K562 (cell line): Measurements from ENCODE around the gene GRAMD2B. TPM values are rescaled to one million over a fixed set of nuclear protein-coding genes. Genes with fewer than 3 reads are reported as not detected.

Experiments used
- ATAC-seq: fragments of 200-7000 bp; cut with Tn5 transposase; 3 replicates; pipeline ENCODE4 v1.9.1; 2020; ENCODE audit warnings: moderate library complexity
- BruUV-seq: library from RNA; stranded (reverse); fragments of 400-500 nt; replicated peaks from 2 replicates; lab custom pipeline; 2021; lab: Mats Ljungman, UMichigan
- CTCF ChIA-PET: fragments of 300-600 bp; formaldehyde crosslinking; extraction: SDS; loops from one replicate; lab custom pipeline; 2021; ENCODE audit warnings: low intra/inter-chr PET ratio; lab: Yijun Ruan, JAX
- POLR2A ChIA-PET: fragments of 300-600, 350-650 bp; sonication (Branson Sonifier 250); formaldehyde crosslinking; extraction: SDS; loops from one replicate; lab custom pipeline; 2021; ENCODE audit warnings: antibody characterized with exemption, inconsistent platforms; lab: Yijun Ruan, JAX
- DNase-seq, 4 experiments: peaks; one replicate each; pipeline versions ENCODE4 v3.0.0 to v3.0.0-alpha.2; 2011 to 2018; ENCODE audit warnings: low spot score in 3 of 4, mixed read lengths in 3 of 4; ENCODE audit errors: extremely low read depth in 1 of 4
- FAIRE-seq: peaks from 2 replicates; lab custom pipeline; 2011; peaks lifted over from hg19 to GRCh38; lab: Jason Lieb, UNC
- H2AFZ ChIP-seq: 2 replicates; pipeline ENCODE4 v1.6.0; 2011; ENCODE audit warnings: low read depth, low read length, control low read depth, inconsistent platforms
- H3K27ac ChIP-seq: fragments of 200-600 bp; 3 replicates; pipeline ENCODE4 v1.8.0; 2011; ENCODE audit warnings: low read depth, mild to moderate bottlenecking, control low read depth, inconsistent platforms, low read length, moderate library complexity, mixed read lengths; ENCODE audit errors: extremely low read depth
- H3K27me3 ChIP-seq, 2 experiments: fragments of 300-600 bp in 1 of 2; 2 replicates in 1 of 2; 3 replicates in 1 of 2; pipeline versions ENCODE4 v1.6.0 to v1.8.0; 2011; ENCODE audit warnings: inconsistent platforms in 2 of 2, low read length in 2 of 2, mild to moderate bottlenecking in 1 of 2, mixed read lengths in 1 of 2, moderate library complexity in 1 of 2; ENCODE audit not compliant: control insufficient read depth in 2 of 2, insufficient read depth in 2 of 2
- H3K36me3 ChIP-seq: fragments of 300-600 bp; 3 replicates; pipeline ENCODE4 v1.8.0; 2011; ENCODE audit warnings: mild to moderate bottlenecking, low read length, inconsistent platforms; ENCODE audit not compliant: control insufficient read depth, insufficient read depth
- H3K4me1 ChIP-seq, 2 experiments: fragments of 200-600 bp in 1 of 2; replicated peaks in 1 of 2; 2 replicates in 1 of 2; 3 replicates in 1 of 2; pipeline versions ENCODE4 v1.5.1 to v1.8.0; 2011; ENCODE audit warnings: inconsistent platforms in 2 of 2, low read length in 2 of 2, mild to moderate bottlenecking in 1 of 2, mixed read lengths in 1 of 2, moderate library complexity in 1 of 2; ENCODE audit not compliant: control insufficient read depth in 2 of 2, insufficient read depth in 2 of 2
- H3K4me2 ChIP-seq: 2 replicates; pipeline ENCODE4 v1.6.1; 2011; ENCODE audit warnings: low read length, control low read depth, inconsistent platforms, mixed read lengths; ENCODE audit not compliant: insufficient read depth
- H3K4me3 ChIP-seq: fragments of 200-600 bp; sonication (generic), shearing (Covaris generic); 2 replicates; pipeline ENCODE4 v1.5.1; 2016; ENCODE audit warnings: control low read depth, inconsistent platforms
- H3K79me2 ChIP-seq: fragments of 200-600 bp; 3 replicates; pipeline ENCODE4 v1.8.0; 2011; ENCODE audit warnings: low read length, inconsistent platforms; ENCODE audit not compliant: control insufficient read depth, insufficient read depth
- H3K9ac ChIP-seq, 2 experiments: 2 replicates each; pipeline versions ENCODE4 v1.6.0 to v1.6.1; 2011; ENCODE audit warnings: low read depth in 2 of 2, low read length in 2 of 2, control low read depth in 1 of 2, inconsistent platforms in 1 of 2, mild to moderate bottlenecking in 1 of 2, mixed read lengths in 1 of 2; ENCODE audit not compliant: insufficient read depth in 1 of 2
- H3K9me1 ChIP-seq: one replicate; pipeline ENCODE4 v1.6.0; 2011; ENCODE audit warnings: inconsistent platforms, mild to moderate bottlenecking, low read length, moderate library complexity; ENCODE audit not compliant: control insufficient read depth, insufficient read depth
- H3K9me3 ChIP-seq: replicated peaks from 2 replicates; pipeline ENCODE4 v1.5.1; 2011; ENCODE audit warnings: low read depth, low read length, inconsistent platforms; ENCODE audit not compliant: control insufficient read depth, insufficient read depth
- H4K20me1 ChIP-seq: replicated peaks from 2 replicates; pipeline ENCODE4 v1.6.1; 2011; ENCODE audit warnings: low read length, inconsistent platforms, mixed read lengths; ENCODE audit not compliant: control insufficient read depth, insufficient read depth
- GABPB2 ChIP-seq: fragments of 250-450 bp; sonication (Bioruptor Pico); conservative IDR thresholded peaks from 2 replicates; pipeline ENCODE4 v1.5.1; 2021; ENCODE audit warnings: mild to moderate bottlenecking
- NRF1 ChIP-seq, 2 experiments: fragments of 450-650 bp; IDR thresholded peaks in 1 of 2; conservative IDR thresholded peaks in 1 of 2; 2 replicates each; pipeline ENCODE4 v1.6.1; 2014; ENCODE audit warnings: mild to moderate bottlenecking in 2 of 2
- RFX1 ChIP-seq: fragments of 450-650 bp; IDR thresholded peaks from 2 replicates; pipeline ENCODE4 v1.6.1; 2016; ENCODE audit warnings: mild to moderate bottlenecking, moderate library complexity
- SMARCC2 ChIP-seq: fragments of 450-650 bp; IDR thresholded peaks from 2 replicates; pipeline ENCODE4 v1.6.1; 2017; ENCODE audit warnings: antibody characterized with exemption, moderate library complexity, mild to moderate bottlenecking, low read depth
- TBL1XR1 ChIP-seq, 2 experiments: IDR thresholded peaks; 2 replicates each; pipeline ENCODE4 v1.6.1; 2012; ENCODE audit warnings: improper control_type of control experiment in 2 of 2, low read length in 2 of 2, mild to moderate bottlenecking in 1 of 2
- ZNF668 ChIP-seq: fragments of 250-450 bp; sonication (Bioruptor Pico); IDR thresholded peaks from 2 replicates; pipeline ENCODE4 v1.8.0; 2022; ENCODE audit warnings: mild to moderate bottlenecking, inconsistent platforms
- WGBS: fragments of 100-300 bp; shearing (Covaris generic); methylation state at CpG from one replicate; pipeline ENCODE4 v1.1.6; 2016; ENCODE audit warnings: low coverage, mixed read lengths; ENCODE audit not compliant: insufficient coverage; ENCODE audit errors: missing lambda C conversion rate; 5-methylcytosine and 5-hydroxymethylcytosine counted together
- in situ Hi-C: fragments of 300-500 bp; cut with MboI; formaldehyde crosslinking; loops from 4 replicates; pipeline ENCODE4 v1.15.0; 2018; ENCODE audit warnings: inconsistent platforms, mixed read lengths
- intact Hi-C: fragments of 100-400 bp; cut with micrococcal nuclease; formaldehyde crosslinking; loops from 2 replicates; pipeline ENCODE4 v1.14.2; 2022
- polyA plus RNA-seq, 8 experiments: library from polyadenylated mRNA; depleted of rRNA in 4 of 8; stranded (reverse) in 5 of 8; unstranded in 3 of 8; fragments of >200 nt; fragmentation: Nextera tagmentation in 2 of 8; fragmentation: Illumina TruSeq in 1 of 8; extraction: Ambion mirVana in 2 of 8; extraction: Trizol in 1 of 8; gene quantifications; 2 replicates each; pipeline versions ENCODE4 v1.2.1 to v1.2.3, GENCODE V29; 2011 to 2014; ENCODE audit warnings: inconsistent platforms in 1 of 8, missing spikeins in 1 of 8
- total RNA-seq, 7 experiments: library from RNA; depleted of rRNA in 6 of 7; stranded (reverse); fragments of >200 nt in 6 of 7; fragmentation: Illumina TruSeq in 2 of 7; extraction: Trizol in 2 of 7; gene quantifications; 2 replicates each; pipeline versions ENCODE4 v1.2.1 to v1.2.3, GENCODE V29; 2011 to 2021; ENCODE audit warnings: low replicate concordance in 1 of 7
- TF ChIP-seq, protein P1 (sequence below): fragments of 450-650 bp; formaldehyde crosslinking; IDR thresholded peaks from 2 replicates; pipeline ENCODE4 v1.4.0; 2020; ENCODE audit warnings: mild to moderate bottlenecking, moderate library complexity
- TF ChIP-seq, protein P2 (sequence below): fragments of 450-650 bp; IDR thresholded peaks from 2 replicates; pipeline ENCODE4 v1.6.1; 2016
- TF ChIP-seq, protein P3 (sequence below): sonication (generic); formaldehyde crosslinking; IDR thresholded peaks from 2 replicates; pipeline ENCODE4 v1.8.1; 2023; ENCODE audit warnings: mild to moderate bottlenecking, missing genetic modification reagents
- TF ChIP-seq, protein P4 (sequence below): fragments of 250-450 bp; sonication (Bioruptor Pico); IDR thresholded peaks from 2 replicates; pipeline ENCODE4 v1.4.0; 2020

GRAMD2B gene
- total and polyA plus RNA-seq, 9 of the 15 experiments (the other 6 are each of a cell fraction or from before 2014, with no cell fraction given): 0.32 to 4.2 (median 1.4) TPM

DNA sequence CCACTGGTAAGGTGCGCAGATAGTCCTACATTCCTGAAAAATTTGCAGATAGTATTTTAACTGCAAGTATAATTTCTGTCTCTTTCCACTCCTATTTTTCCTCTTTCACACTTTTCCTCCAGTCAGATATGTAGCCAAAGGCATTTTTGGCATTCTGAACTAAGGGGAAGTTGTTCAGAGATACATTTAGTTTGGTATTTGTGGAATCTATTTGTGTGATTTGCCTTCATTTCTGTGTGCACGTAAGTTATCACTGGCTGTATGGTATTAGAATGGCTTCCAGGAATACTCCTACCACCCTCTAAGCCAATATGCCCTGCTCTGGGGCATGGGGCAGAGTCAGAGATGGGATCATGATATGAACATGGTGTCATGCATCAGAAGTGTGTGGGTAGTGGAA, 45.8 kb upstream of the GRAMD2B start:
- Histone ChIP-seq H3K9me1 (no peaks in the 10 kb centered on the region), H3K79me2 (no peaks in the 10 kb centered on the region), H4K20me1 (no peaks in the 10 kb centered on the region), H3K9me3 (no peaks in the 10 kb centered on the region), H3K27me3 (no peaks in the 10 kb centered on the region; a peak in 1 of 5 replicates), H3K4me2 (no peak overlapping the region), H3K27ac (no peak overlapping the region), H3K9ac (no peak overlapping the region), H3K4me3 (no peak overlapping the region), H2AFZ (no peak overlapping the region), H3K36me3 (no peaks in the 10 kb centered on the region), H3K4me1 (no peaks in the 10 kb centered on the region; a peak in 1 of 5 replicates)
- ATAC-seq (no peak), DNase-seq (no peak), FAIRE-seq (no peak)
- CTCF ChIA-PET: no interaction called here
- no TSS peak for BruUV-seq
- intact Hi-C loops (no loop called here), in situ Hi-C loops (no loop called here)
- WGBS: 6% methylated on average over 2 of the region's 2 CpGs
- POLR2A ChIA-PET: interaction anchor here (0.7 to 1.0 kb wide), 2 partner anchors 26 to 155 kb away, joined by 3 read pairs; no protein-coding TSS in a partner anchor
- TF ChIP-seq, protein P1, sequence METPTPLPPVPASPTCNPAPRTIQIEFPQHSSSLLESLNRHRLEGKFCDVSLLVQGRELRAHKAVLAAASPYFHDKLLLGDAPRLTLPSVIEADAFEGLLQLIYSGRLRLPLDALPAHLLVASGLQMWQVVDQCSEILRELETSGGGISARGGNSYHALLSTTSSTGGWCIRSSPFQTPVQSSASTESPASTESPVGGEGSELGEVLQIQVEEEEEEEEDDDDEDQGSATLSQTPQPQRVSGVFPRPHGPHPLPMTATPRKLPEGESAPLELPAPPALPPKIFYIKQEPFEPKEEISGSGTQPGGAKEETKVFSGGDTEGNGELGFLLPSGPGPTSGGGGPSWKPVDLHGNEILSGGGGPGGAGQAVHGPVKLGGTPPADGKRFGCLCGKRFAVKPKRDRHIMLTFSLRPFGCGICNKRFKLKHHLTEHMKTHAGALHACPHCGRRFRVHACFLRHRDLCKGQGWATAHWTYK: no peak
- TF ChIP-seq, protein P2, sequence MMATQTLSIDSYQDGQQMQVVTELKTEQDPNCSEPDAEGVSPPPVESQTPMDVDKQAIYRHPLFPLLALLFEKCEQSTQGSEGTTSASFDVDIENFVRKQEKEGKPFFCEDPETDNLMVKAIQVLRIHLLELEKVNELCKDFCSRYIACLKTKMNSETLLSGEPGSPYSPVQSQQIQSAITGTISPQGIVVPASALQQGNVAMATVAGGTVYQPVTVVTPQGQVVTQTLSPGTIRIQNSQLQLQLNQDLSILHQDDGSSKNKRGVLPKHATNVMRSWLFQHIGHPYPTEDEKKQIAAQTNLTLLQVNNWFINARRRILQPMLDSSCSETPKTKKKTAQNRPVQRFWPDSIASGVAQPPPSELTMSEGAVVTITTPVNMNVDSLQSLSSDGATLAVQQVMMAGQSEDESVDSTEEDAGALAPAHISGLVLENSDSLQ: no peak
- no peak for TF ChIP-seq SMARCC2
- TF ChIP-seq TBL1XR1 (IDR thresholded peaks at IDR 0.05; ENCODE audit: low read length in 2 of 2): no peak
- TF ChIP-seq, protein P3, sequence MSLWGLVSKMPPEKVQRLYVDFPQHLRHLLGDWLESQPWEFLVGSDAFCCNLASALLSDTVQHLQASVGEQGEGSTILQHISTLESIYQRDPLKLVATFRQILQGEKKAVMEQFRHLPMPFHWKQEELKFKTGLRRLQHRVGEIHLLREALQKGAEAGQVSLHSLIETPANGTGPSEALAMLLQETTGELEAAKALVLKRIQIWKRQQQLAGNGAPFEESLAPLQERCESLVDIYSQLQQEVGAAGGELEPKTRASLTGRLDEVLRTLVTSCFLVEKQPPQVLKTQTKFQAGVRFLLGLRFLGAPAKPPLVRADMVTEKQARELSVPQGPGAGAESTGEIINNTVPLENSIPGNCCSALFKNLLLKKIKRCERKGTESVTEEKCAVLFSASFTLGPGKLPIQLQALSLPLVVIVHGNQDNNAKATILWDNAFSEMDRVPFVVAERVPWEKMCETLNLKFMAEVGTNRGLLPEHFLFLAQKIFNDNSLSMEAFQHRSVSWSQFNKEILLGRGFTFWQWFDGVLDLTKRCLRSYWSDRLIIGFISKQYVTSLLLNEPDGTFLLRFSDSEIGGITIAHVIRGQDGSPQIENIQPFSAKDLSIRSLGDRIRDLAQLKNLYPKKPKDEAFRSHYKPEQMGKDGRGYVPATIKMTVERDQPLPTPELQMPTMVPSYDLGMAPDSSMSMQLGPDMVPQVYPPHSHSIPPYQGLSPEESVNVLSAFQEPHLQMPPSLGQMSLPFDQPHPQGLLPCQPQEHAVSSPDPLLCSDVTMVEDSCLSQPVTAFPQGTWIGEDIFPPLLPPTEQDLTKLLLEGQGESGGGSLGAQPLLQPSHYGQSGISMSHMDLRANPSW (CRISPR knock-in tag): no peak
- TF ChIP-seq, protein P4, sequence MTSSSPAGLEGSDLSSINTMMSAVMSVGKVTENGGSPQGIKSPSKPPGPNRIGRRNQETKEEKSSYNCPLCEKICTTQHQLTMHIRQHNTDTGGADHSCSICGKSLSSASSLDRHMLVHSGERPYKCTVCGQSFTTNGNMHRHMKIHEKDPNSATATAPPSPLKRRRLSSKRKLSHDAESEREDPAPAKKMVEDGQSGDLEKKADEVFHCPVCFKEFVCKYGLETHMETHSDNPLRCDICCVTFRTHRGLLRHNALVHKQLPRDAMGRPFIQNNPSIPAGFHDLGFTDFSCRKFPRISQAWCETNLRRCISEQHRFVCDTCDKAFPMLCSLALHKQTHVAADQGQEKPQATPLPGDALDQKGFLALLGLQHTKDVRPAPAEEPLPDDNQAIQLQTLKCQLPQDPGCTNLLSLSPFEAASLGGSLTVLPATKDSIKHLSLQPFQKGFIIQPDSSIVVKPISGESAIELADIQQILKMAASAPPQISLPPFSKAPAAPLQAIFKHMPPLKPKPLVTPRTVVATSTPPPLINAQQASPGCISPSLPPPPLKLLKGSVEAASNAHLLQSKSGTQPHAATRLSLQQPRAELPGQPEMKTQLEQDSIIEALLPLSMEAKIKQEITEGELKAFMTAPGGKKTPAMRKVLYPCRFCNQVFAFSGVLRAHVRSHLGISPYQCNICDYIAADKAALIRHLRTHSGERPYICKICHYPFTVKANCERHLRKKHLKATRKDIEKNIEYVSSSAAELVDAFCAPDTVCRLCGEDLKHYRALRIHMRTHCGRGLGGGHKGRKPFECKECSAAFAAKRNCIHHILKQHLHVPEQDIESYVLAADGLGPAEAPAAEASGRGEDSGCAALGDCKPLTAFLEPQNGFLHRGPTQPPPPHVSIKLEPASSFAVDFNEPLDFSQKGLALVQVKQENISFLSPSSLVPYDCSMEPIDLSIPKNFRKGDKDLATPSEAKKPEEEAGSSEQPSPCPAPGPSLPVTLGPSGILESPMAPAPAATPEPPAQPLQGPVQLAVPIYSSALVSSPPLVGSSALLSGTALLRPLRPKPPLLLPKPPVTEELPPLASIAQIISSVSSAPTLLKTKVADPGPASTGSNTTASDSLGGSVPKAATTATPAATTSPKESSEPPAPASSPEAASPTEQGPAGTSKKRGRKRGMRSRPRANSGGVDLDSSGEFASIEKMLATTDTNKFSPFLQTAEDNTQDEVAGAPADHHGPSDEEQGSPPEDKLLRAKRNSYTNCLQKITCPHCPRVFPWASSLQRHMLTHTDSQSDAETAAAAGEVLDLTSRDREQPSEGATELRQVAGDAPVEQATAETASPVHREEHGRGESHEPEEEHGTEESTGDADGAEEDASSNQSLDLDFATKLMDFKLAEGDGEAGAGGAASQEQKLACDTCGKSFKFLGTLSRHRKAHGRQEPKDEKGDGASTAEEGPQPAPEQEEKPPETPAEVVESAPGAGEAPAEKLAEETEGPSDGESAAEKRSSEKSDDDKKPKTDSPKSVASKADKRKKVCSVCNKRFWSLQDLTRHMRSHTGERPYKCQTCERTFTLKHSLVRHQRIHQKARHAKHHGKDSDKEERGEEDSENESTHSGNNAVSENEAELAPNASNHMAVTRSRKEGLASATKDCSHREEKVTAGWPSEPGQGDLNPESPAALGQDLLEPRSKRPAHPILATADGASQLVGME: no peak
- TF ChIP-seq NRF1 (conservative IDR thresholded peaks at IDR 0.05 in 1 of 2, IDR thresholded peaks at IDR 0.05 in 1 of 2): no peak
- no peak for TF ChIP-seq GABPB2
- TF ChIP-seq RFX1: no peak
- TF ChIP-seq ZNF668 (CRISPR knock-in tag): no peak
